Stimulated activated CD8-positive, alpha-beta memory T cell treated with anti-CD3 and anti-CD28 coated beads, Interleukin-7, amount 100 ng/mL, for 4 hours (primary cell): Measurements from ENCODE around the gene SKIC3.

Experiments used
- DNase-seq, 2 donors: peaks; one replicate each; pipeline ENCODE4 v3.0.0-alpha.2; 2020; ENCODE audit warnings: low read depth in 2 of 2

The SKIC3 gene

GRCh38 chr5:95554647-95555548 lies at the start of gene SKIC3, which contains the start of gene ARSK:
Gene SKIC3 (minus strand): TSS chr5:95554977. CDS start chr5:95547150, 7,827 bp downstream.
Gene ARSK (plus strand): TSS chr5:95555101. CDS start chr5:95555279, 178 bp downstream.
- DNase-seq, result peak; percentile 85 to 88

GRCh38 chr5:95600557-95600956 lies 45.8 kb upstream of the SKIC3 start:
- DNase-seq, result no peak

DNA sequence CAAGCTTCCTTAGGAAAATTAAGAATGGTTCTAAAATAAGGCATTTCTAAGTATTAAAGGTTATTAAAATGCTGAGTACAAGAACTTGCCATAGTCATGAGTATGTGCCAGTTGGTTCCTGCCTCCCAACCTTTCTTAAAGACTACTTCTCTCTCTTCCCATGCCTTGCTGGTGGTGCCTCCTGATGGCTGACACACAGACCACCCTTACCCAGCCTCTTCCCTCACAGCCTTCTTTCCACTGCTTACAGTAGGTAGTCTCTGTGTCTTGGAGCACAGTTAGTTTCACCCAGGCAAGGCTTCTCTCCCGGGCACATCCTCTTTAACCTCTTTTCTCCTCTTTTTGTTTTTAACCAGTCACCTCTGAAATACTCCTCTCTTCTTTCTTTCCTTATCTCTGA lies 44.5 kb upstream of the SKIC3 start:
- DNase-seq, result no peak

GRCh38 chr5:95595289-95595931 lies 40.6 kb upstream of the SKIC3 start:
- no peak for DNase-seq

GRCh38 chr5:95591490-95591901 lies 36.7 kb upstream of the SKIC3 start:
- no peak for DNase-seq

- no peak for DNase-seq
Observed at GRCh38 chr5:95590880-95591279, 36.1 kb upstream of the SKIC3 start.

GRCh38 chr5:95583992-95584391 lies 29.2 kb upstream of the SKIC3 start:
- DNase-seq, result no peak

- DNase-seq, result no peak
Observed at GRCh38 chr5:95581576-95581975, 26.8 kb upstream of the SKIC3 start.

GRCh38 chr5:95572016-95572415 lies 17.2 kb upstream of the SKIC3 start:
- no peak for DNase-seq

DNA sequence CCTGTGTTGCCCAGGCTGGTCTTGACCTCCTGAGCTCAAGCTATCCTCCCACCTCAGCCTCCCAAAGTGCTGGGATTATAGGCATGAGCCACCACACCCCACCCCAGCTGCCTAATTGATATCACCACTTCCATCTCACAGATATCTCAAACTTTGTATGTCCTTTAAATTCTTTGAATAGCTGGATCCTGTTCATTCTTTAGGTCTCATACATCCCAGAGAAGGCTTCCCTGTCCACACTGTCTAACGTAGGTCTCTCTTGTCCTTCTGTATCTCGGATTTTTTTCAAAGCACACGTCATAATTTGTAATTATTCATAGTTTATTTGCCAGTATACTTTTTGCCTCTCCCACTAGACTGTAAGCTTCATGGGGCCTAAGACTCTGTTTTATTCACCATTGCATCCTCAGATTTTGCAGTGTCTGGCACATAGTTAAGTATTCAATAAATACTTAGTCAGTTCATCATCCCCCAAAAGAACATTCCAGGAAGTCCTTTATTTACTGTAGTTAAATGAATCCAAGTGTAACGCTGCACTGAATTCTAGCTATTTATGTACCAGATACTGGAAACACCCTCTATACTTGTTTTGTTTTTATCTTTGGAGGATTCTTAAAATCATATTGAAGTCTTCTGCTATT lies 10.6 kb upstream of the SKIC3 start:
- no peak for DNase-seq

- no peak for DNase-seq
Observed at GRCh38 chr5:95564450-95564849, 9.7 kb upstream of the SKIC3 start.

GRCh38 chr5:95563367-95563766 lies 8.6 kb upstream of the SKIC3 start:
- no peak for DNase-seq

- DNase-seq, result no peak
Observed at GRCh38 chr5:95562282-95562681, 7.5 kb upstream of the SKIC3 start.

GRCh38 chr5:95557841-95558240 lies 3.1 kb upstream of the SKIC3 start:
- no peak for DNase-seq

DNA sequence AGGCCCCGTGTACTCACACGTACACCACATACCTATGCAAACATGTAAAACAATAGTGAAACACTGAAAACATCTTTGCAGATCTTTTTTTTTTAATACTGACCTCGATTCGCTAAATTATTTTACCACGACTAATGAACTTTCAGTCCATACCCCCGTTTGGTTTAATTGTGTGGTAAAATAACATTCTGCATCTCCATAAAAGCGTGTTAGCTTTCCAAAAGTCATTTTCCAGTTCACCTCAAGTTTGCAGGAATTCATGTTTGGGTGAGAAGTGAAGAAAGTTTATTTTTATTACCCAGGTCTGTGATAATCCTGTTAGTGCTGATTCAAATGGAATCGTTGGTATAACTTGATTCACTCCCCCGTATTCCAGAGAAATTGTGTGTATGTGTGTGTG lies 776 bp upstream of the SKIC3 start:
- no peak for DNase-seq

- DNase-seq, result no peak
Observed at GRCh38 chr5:95554331-95554646, 488 bp downstream of the SKIC3 start.

DNA sequence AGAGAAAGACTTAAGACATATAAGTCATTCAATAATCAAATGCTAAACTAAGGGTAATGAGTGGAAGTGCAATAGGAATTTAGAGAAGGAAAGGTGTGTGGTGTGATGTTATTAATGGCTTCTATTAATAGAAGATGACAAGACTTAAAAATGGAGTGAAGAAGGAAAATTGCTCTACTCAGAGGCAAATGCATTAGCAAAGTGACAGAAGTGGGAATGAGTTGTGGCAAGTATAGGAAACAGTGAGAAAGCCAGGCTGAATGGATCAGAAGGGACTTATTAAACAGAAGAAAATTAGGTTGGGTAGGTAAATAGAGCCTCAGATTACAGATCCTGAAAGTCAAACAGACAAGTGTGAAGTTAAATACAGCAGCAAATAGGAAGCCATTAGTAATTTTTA lies 5.7 kb downstream of the SKIC3 start:
- no peak for DNase-seq

DNA sequence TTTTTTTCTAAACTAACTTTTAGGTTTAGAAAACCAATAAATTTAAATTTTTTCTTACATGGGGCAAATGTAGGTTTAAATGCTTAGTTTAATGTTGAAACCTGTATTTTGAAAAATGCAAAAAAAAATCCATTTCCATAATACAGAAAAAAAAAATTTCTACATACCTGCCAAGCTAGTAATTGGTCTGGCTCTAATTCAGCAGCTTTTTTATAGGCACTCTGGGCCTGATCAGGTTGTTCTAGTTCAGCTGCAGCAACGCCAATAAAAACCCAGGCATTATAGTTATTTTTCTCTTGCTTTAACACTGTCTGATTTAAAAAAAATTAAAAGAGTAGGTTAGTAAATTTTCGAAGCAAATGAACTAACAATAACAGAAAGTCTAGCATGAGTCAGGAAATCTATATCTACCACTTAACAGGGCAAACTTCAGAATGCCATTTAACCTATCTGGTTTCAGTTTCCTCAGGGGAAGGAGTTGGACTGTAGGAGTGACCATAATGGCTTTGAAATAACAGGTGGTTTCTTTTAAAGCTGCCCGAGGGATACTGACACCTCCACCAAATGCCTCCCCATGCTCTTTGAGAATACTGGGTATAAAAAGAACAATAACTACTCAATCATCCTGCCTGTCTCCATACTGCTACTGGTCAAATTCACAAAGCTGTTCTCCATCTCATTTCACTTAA lies 11.6 kb downstream of the SKIC3 start:
- no peak for DNase-seq

GRCh38 chr5:95537501-95537900 lies 17.3 kb downstream of the SKIC3 start:
- DNase-seq, result no peak

DNA sequence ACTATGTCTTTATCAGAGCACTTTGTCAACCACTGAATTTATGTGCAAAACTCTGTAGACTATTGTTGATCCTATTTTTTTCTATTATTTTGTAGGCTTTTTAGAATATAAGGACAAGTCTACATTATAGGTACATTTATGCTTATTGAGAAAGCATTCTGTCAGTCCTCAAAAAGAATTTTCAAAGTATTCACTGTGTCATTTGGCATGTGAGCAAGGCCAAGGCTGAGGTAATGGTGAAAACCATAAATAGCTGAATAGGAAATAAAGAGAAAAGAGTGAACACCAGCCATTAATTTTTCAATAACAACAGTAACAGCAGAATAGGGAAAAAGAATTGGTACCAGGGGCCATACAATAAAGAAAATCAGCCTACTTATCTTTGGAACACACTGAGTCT lies 21.0 kb downstream of the SKIC3 start:
- DNase-seq, result no peak

- no peak for DNase-seq
Observed at GRCh38 chr5:95533106-95533505, 21.7 kb downstream of the SKIC3 start.

GRCh38 chr5:95532415-95532814 lies 22.4 kb downstream of the SKIC3 start:
- DNase-seq, result no peak
